ENCODE measurements around the gene ISYNA1. TPM values are rescaled to one million over a fixed set of nuclear protein-coding genes. Genes with fewer than 3 reads are reported as not detected.

ISYNA1 gene
- total and polyA plus RNA-seq, 2 donors (not counting 3 experiments of a cell fraction or from before 2014, with no cell fraction given) = 69.0 to 70.2 TPM

DNA sequence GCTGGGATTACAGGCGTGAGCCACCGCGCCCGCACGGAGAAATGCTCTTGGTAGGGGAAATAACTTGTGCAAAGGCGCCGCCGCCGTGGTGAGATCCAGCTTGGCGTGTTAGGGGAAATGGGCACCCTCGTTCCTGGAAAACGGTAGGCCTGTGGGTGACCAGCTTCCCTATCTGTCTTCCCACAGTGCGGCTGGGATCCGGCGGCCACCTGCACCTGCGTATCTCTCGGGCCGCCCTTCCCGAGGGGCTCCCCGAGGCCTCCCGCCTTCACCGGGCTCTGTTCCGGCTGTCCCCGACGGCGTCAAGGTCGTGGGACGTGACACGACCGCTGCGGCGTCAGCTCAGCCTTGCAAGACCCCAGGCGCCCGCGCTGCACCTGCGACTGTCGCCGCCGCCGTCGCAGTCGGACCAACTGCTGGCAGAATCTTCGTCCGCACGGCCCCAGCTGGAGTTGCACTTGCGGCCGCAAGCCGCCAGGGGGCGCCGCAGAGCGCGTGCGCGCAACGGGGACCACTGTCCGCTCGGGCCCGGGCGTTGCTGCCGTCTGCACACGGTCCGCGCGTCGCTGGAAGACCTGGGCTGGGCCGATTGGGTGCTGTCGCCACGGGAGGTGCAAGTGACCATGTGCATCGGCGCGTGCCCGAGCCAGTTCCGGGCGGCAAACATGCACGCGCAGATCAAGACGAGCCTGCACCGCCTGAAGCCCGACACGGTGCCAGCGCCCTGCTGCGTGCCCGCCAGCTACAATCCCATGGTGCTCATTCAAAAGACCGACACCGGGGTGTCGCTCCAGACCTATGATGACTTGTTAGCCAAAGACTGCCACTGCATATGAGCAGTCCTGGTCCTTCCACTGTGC is 49.6 kb downstream of the ISYNA1 start:
- peak overlapping the region; percentile 92 for H3K4me2 ChIP-seq (ENCODE audit: insufficient read depth, low read length)
- dilution Hi-C loops (cut with MboI; ENCODE audit: extremely low pct_ligation_motif_present, low sequenced_read_pairs) = no loop called here
- H4K20me1 ChIP-seq (replicated peaks; ENCODE audit: control insufficient read depth, extremely low read depth, insufficient read depth, low read length) = no peaks in the 10 kb centered on the region
- peak overlapping the region; percentile 71 to 97 (median 94) for H3K4me3 ChIP-seq (replicated peaks in 1 of 3; ENCODE audit: insufficient read depth in 1 of 3, low read depth in 1 of 3, low read length in 3 of 3)
- TF ChIP-seq EZH2 (IDR thresholded peaks at IDR 0.05; ENCODE audit: borderline replicate concordance, low read depth, low read length, severe bottlenecking) (no peak), POLR2AphosphoS5 (IDR thresholded peaks at IDR 0.05; ENCODE audit: insufficient read depth, low read depth, low read length) (peak; percentile 74), CTCF (IDR thresholded peaks at IDR 0.05; ENCODE audit: extremely low read depth in 1 of 2, insufficient read depth in 1 of 2, low read depth in 1 of 2, low read length in 2 of 2) (peak; percentile 97 to 99), MYC (IDR thresholded peaks at IDR 0.05; ENCODE audit: low read depth, low read length) (no peak), POLR2A (IDR thresholded peaks at IDR 0.05; ENCODE audit: low read depth, low read length) (peak; percentile 32)
- H3K9me1 ChIP-seq (replicated peaks; ENCODE audit: control insufficient read depth, extremely low read depth, insufficient read depth, low read length) = no peaks in the 10 kb centered on the region
- peaks cover 0 to 9% of the 10 kb centered on the region in 2 experiments for H3K36me3 ChIP-seq (ENCODE audit: control insufficient read depth in 2 of 2, extremely low read depth in 1 of 2, insufficient read depth in 2 of 2, low read length in 2 of 2)
- DNase-seq (ENCODE audit: low read depth, low spot score) = peak; percentile 73
- intact Hi-C loops (cut with micrococcal nuclease) = loop anchor here (1.0 kb wide), 1 partner anchor 22 kb away; no protein-coding TSS in a partner anchor
- FAIRE-seq = peak; percentile 52
- H3K4me1 ChIP-seq (ENCODE audit: control insufficient read depth, extremely low read depth, insufficient read depth, low read length) = peaks cover 21% of the 10 kb centered on the region
- ChIA-PET CTCF (interaction anchor here (0.5 to 9.4 kb wide), 18 partner anchors 9 to 228 kb away, joined by 3 to 115 read pairs (median 6); partner anchors contain the start of genes JUND, LRRC25, PGPEP1 and SSBP4), POLR2A (interaction anchor here (0.5 to 3.6 kb wide), 6 partner anchors 16 to 107 kb away, joined by 3 to 87 read pairs (median 4); partner anchors contain the start of gene JUND)
- H3K27me3 ChIP-seq (ENCODE audit: control insufficient read depth in 2 of 2, insufficient read depth in 2 of 2, low read length in 2 of 2) = no peaks in the 10 kb centered on the region
- H3K27ac ChIP-seq (ENCODE audit: insufficient read depth, low read depth, low read length) = no peak overlapping the region
- H3K9ac ChIP-seq (replicated peaks; ENCODE audit: extremely low read depth, insufficient read depth, low read length) = peak overlapping the region; percentile 91
- H3K79me2 ChIP-seq (ENCODE audit: control insufficient read depth, insufficient read depth, low read length) = peaks cover 26% of the 10 kb centered on the region
- BruUV-seq (replicated peaks) = no TSS peak
- H2AFZ ChIP-seq (ENCODE audit: low read depth, low read length) = peak overlapping the region; percentile 4
- no peaks in the 10 kb centered on the region for H3K9me3 ChIP-seq (replicated peaks; ENCODE audit: control insufficient read depth, insufficient read depth, low read length)
